HepG2 (cell line): ENCODE results near the gene GPR152. TPM values are rescaled to one million over a fixed set of nuclear protein-coding genes. Genes with fewer than 3 reads are reported as not detected.

ENCODE experiments used
- CSRNP2 ChIP-seq: sonication (generic); formaldehyde crosslinking; conservative IDR thresholded peaks from 2 replicates; pipeline ENCODE4 v1.8.0; 2022; ENCODE audit warnings: low read depth, missing genetic modification reagents
- DMTF1 ChIP-seq: sonication (generic); formaldehyde crosslinking; IDR thresholded peaks from 2 replicates; pipeline ENCODE4 v1.4.0; 2020; ENCODE audit warnings: mild to moderate bottlenecking, missing genetic modification reagents
- ETV5 ChIP-seq: IDR thresholded peaks from 2 replicates; pipeline ENCODE4 v1.6.1; 2018; ENCODE audit warnings: missing biosample characterization, missing genetic modification reagents, inconsistent platforms, borderline replicate concordance
- GTF2F1 ChIP-seq: fragments of 150-350 bp; IDR thresholded peaks from 2 replicates; pipeline ENCODE4 v1.6.1; 2014; ENCODE audit warnings: low read length
- HNF1B ChIP-seq: sonication (generic); formaldehyde crosslinking; IDR thresholded peaks from 2 replicates; pipeline ENCODE4 v1.5.1; 2020; ENCODE audit warnings: mild to moderate bottlenecking, moderate library complexity, missing genetic modification reagents
- MIER3 ChIP-seq: IDR thresholded peaks from 2 replicates; pipeline ENCODE4 v1.6.1; 2016; ENCODE audit warnings: missing compliant biosample characterization, borderline replicate concordance
- NCOA5 ChIP-seq: sonication (generic); formaldehyde crosslinking; IDR thresholded peaks from 2 replicates; pipeline ENCODE4 v1.4.0; 2020; ENCODE audit warnings: missing genetic modification reagents
- PITX1 ChIP-seq: sonication (generic); formaldehyde crosslinking; IDR thresholded peaks from 2 replicates; pipeline ENCODE4 v1.5.1; 2020; ENCODE audit warnings: mild to moderate bottlenecking, missing genetic modification reagents
- POLR2AphosphoS5 ChIP-seq: IDR thresholded peaks from 2 replicates; pipeline ENCODE4 v1.6.1; 2012; ENCODE audit warnings: low read depth, low read length
- SPEN ChIP-seq: sonication (generic); formaldehyde crosslinking; IDR thresholded peaks from 2 replicates; pipeline ENCODE4 v1.5.1; 2020; ENCODE audit warnings: low read depth, mild to moderate bottlenecking, missing genetic modification reagents
- THAP11 ChIP-seq: IDR thresholded peaks from 2 replicates; pipeline ENCODE4 v1.6.1; 2016; ENCODE audit warnings: missing biosample characterization, missing genetic modification reagents
- ZBTB25 ChIP-seq: IDR thresholded peaks from 2 replicates; pipeline ENCODE4 v1.6.1; 2018; ENCODE audit warnings: missing genetic modification reagents
- ZMYM4 ChIP-seq: sonication (generic); formaldehyde crosslinking; IDR thresholded peaks from 2 replicates; pipeline ENCODE4 v1.8.1; 2023; ENCODE audit warnings: mild to moderate bottlenecking, missing genetic modification reagents
- ZNF33A ChIP-seq: sonication (generic); formaldehyde crosslinking; IDR thresholded peaks from 2 replicates; pipeline ENCODE4 v1.5.1; 2020; ENCODE audit warnings: missing genetic modification reagents, mild to moderate bottlenecking, moderate library complexity, borderline replicate concordance
- ZNF441 ChIP-seq: sonication (generic); formaldehyde crosslinking; IDR thresholded peaks from 2 replicates; pipeline ENCODE4 v1.7.0; 2021; ENCODE audit warnings: missing genetic modification reagents, borderline replicate concordance
- ZNF550 ChIP-seq: sonication (generic); formaldehyde crosslinking; IDR thresholded peaks from 2 replicates; pipeline ENCODE4 v1.4.0; 2020; ENCODE audit warnings: mild to moderate bottlenecking, missing genetic modification reagents, borderline replicate concordance
- ZSCAN25 ChIP-seq: sonication (generic); formaldehyde crosslinking; IDR thresholded peaks from 2 replicates; pipeline ENCODE4 v1.8.0; 2022; ENCODE audit warnings: mild to moderate bottlenecking, missing genetic modification reagents
- polyA plus RNA-seq, 8 experiments: library from polyadenylated mRNA; depleted of rRNA in 3 of 8; stranded (reverse) in 7 of 8; unstranded in 1 of 8; fragments of >200 nt; fragmentation: Illumina TruSeq in 4 of 8; extraction: Trizol in 4 of 8; gene quantifications; 2 replicates each; pipeline versions ENCODE4 v1.2.1 to v1.2.3, GENCODE V29; 2011 to 2016; ENCODE audit warnings: low read depth in 4 of 8, missing spikeins in 1 of 8, mixed read lengths in 1 of 8; ENCODE audit not compliant: insufficient read depth in 1 of 8
- total RNA-seq, 5 experiments: library from RNA; depleted of rRNA; stranded (reverse); fragments of >200 nt; fragmentation: Illumina TruSeq; extraction: Trizol; gene quantifications; 2 replicates each; pipeline ENCODE4 v1.2.3, GENCODE V29; 2016; ENCODE audit warnings: low read depth in 1 of 5
- TF ChIP-seq, protein P1 (sequence below): sonication (generic); formaldehyde crosslinking; IDR thresholded peaks from 2 replicates; pipeline ENCODE4 v1.9.0; 2022; ENCODE audit warnings: missing genetic modification reagents, mild to moderate bottlenecking, borderline replicate concordance
- TF ChIP-seq, protein P2 (sequence below): sonication (generic); formaldehyde crosslinking; IDR thresholded peaks from 2 replicates; pipeline ENCODE4 v1.5.0; 2020; ENCODE audit warnings: missing genetic modification reagents

Gene GPR152
- total and polyA plus RNA-seq, 2 of the 13 experiments (the other 11 are each of a cell fraction or from before 2014, with no cell fraction given), result not detected

DNA sequence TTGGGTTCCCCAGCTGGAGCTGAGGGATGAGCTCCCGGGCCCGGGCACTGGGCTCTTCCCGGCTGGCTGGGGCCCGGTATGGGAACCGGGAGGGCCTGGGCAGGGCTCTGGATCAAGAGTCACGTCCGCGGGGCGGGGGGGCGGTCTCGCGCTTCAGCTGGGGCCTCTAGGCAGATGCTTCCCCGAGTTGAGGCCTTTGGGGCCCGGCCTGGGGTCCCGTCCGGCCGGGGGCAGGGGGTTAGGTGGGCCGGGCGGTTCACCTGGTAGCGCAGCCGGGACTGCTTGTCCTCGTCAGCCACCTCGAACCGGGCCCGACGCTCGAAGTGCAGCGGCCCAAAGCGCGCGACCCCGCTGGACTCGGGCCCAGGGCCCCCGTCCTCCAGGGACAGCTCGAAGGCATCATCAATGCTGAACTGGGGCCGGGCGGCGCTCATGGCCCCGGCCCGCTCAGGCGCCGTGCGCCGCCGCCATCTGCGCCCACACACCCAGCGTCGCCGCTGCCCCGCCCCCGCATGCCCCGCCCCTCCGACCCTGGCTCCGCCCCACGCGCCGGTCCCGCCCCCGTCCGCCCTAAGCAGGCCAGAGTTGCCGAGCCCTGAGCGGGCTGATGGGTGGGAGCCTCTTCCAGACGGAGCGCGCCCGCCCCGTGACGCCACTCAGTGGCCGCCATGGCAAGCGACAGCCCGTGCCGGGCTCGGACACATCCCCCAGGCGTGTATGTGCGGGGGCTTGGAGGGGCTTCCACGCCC is 16.4 kb upstream of the GPR152 start, which contains the start of gene TMEM134 (continued):
- 0 out of 2 replicates have a peak, but pooled peaks have one; percentile 42 for TF ChIP-seq GTF2F1
- TF ChIP-seq PITX1 (CRISPR knock-in tag), result 0 out of 2 replicates have a peak, but pooled peaks have one; percentile 10
- peak; percentile 40; the same call in 1 of the 2 replicates for TF ChIP-seq MIER3 (CRISPR knock-in tag)
- TF ChIP-seq POLR2AphosphoS5, result peak; percentile 77
- TF ChIP-seq SPEN (CRISPR knock-in tag), result peak; percentile 58; the same call in 1 of the 2 replicates
- TF ChIP-seq CSRNP2 (CRISPR knock-in tag), result no peak
- no peak for TF ChIP-seq ZNF550
- TF ChIP-seq DMTF1 (CRISPR knock-in tag), result no peak
- peak; percentile 55; the same call in 1 of the 2 replicates for TF ChIP-seq ZMYM4
- TF ChIP-seq, protein P1, sequence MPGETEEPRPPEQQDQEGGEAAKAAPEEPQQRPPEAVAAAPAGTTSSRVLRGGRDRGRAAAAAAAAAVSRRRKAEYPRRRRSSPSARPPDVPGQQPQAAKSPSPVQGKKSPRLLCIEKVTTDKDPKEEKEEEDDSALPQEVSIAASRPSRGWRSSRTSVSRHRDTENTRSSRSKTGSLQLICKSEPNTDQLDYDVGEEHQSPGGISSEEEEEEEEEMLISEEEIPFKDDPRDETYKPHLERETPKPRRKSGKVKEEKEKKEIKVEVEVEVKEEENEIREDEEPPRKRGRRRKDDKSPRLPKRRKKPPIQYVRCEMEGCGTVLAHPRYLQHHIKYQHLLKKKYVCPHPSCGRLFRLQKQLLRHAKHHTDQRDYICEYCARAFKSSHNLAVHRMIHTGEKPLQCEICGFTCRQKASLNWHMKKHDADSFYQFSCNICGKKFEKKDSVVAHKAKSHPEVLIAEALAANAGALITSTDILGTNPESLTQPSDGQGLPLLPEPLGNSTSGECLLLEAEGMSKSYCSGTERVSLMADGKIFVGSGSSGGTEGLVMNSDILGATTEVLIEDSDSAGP (CRISPR knock-in tag), result peak; percentile 58; the same call in 1 of the 2 replicates
- TF ChIP-seq ZBTB25 (CRISPR knock-in tag), result peak; percentile 57
- 0 out of 2 replicates have a peak, but pooled peaks have one; percentile 31 for TF ChIP-seq ZSCAN25 (CRISPR knock-in tag)
- TF ChIP-seq ETV5, result peak; percentile 28; the same call in 1 of the 2 replicates
- TF ChIP-seq THAP11 (CRISPR knock-in tag), result peak; percentile 89
- TF ChIP-seq NCOA5, result no peak
- no peak for TF ChIP-seq ZNF33A (CRISPR knock-in tag)
- peak; percentile 77; the same call in 1 of the 2 replicates for TF ChIP-seq ZNF441 (CRISPR knock-in tag)
- TF ChIP-seq HNF1B, result peak; percentile 95
- TF ChIP-seq, protein P2, sequence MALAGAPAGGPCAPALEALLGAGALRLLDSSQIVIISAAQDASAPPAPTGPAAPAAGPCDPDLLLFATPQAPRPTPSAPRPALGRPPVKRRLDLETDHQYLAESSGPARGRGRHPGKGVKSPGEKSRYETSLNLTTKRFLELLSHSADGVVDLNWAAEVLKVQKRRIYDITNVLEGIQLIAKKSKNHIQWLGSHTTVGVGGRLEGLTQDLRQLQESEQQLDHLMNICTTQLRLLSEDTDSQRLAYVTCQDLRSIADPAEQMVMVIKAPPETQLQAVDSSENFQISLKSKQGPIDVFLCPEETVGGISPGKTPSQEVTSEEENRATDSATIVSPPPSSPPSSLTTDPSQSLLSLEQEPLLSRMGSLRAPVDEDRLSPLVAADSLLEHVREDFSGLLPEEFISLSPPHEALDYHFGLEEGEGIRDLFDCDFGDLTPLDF, result peak; percentile 43; the same call in 1 of the 2 replicates
